ENCODE data around the gene ESRRA. TPM values are rescaled to one million over a fixed set of nuclear protein-coding genes. Genes with fewer than 3 reads are reported as not detected.

The ESRRA gene
- total RNA-seq, 2 experiments from 2014 or later = 18.5 to 21.7 TPM

DNA sequence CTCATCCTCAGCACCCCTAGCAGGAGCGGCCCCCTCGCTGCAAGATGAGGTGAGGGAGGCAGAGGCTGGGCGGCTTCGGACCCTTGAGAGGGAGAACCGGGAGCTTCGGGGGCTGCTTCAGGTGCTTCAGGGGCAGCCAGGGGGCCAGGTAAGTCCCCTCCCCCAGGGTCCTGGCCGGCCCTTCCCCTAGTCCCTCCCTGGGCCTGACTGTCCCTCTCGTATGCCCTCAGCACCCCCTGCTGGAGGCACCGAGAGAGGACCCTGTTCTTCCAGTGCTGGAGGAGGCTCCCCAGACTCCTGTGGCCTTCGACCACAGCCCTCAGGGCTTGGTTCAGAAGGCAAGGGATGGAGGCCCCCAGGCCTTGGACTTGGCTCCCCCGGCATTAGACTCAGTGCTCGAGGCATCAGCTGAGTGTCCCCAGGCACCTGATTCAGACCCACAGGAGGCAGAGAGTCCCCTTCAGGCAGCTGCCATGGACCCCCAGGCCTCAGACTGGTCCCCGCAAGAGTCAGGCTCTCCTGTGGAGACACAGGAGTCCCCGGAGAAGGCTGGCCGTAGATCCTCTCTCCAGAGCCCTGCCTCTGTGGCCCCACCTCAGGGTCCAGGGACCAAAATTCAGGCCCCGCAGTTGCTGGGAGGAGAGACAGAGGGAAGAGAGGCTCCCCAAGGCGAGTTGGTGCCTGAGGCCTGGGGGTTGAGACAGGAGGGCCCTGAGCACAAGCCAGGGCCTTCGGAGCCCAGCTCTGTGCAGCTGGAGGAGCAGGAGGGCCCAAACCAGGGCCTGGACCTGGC, 38.6 kb downstream of the ESRRA start:
- Mint-ChIP-seq H3K27ac (no peak overlapping the region), H3K27me3 (ENCODE audit: low read depth) (no peaks in the 10 kb centered on the region), H3K4me3 (no peak overlapping the region), H3K36me3 (ENCODE audit: low read depth) (peaks cover 20% of the 10 kb centered on the region), H3K9me3 (no peaks in the 10 kb centered on the region), H3K4me1 (ENCODE audit: low read depth) (peaks cover 31% of the 10 kb centered on the region)
- intact Hi-C loops (cut with micrococcal nuclease) = loop anchor here (5.0 kb wide), 1 partner anchor 433 kb away; the partner anchor contains the start of gene SF1
- no peak for DNase-seq
- CTCF ChIA-PET = interaction anchor here (2.0 to 7.1 kb wide), 2 partner anchors 11 to 26 kb away, joined by 4 to 61 read pairs; partner anchors contain the start of genes PRDX5 and TRMT112

DNA sequence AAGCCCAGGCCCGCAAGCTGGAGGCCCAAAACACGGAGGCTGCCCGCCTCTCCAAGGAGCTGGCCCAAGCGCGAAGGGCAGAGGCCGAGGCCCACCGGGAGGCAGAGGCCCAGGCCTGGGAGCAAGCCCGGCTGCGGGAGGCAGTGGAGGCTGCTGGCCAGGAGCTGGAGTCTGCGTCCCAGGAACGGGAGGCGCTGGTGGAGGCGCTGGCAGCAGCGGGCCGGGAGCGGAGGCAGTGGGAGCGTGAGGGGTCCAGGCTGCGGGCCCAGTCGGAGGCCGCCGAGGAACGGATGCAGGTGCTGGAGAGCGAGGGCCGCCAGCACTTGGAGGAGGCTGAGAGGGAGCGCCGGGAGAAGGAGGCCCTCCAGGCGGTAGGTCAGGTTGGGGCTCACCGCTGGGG, 39.5 kb downstream of the ESRRA start:
- DNase-seq = no peak
- Mint-ChIP-seq H3K36me3 (ENCODE audit: low read depth) (peaks cover 16% of the 10 kb centered on the region), H3K27ac (no peak overlapping the region), H3K4me3 (no peak overlapping the region), H3K9me3 (no peaks in the 10 kb centered on the region), H3K27me3 (ENCODE audit: low read depth) (no peaks in the 10 kb centered on the region), H3K4me1 (ENCODE audit: low read depth) (peaks cover 23% of the 10 kb centered on the region)
- intact Hi-C loops (cut with micrococcal nuclease) = loop anchor here (5.0 kb wide), 1 partner anchor 433 kb away; the partner anchor contains the start of gene SF1
- CTCF ChIA-PET = interaction anchor here (0.6 to 7.1 kb wide), 4 partner anchors 10 to 140 kb away, joined by 3 to 61 read pairs (median 6); partner anchors contain the start of genes PRDX5 and TRMT112

DNA sequence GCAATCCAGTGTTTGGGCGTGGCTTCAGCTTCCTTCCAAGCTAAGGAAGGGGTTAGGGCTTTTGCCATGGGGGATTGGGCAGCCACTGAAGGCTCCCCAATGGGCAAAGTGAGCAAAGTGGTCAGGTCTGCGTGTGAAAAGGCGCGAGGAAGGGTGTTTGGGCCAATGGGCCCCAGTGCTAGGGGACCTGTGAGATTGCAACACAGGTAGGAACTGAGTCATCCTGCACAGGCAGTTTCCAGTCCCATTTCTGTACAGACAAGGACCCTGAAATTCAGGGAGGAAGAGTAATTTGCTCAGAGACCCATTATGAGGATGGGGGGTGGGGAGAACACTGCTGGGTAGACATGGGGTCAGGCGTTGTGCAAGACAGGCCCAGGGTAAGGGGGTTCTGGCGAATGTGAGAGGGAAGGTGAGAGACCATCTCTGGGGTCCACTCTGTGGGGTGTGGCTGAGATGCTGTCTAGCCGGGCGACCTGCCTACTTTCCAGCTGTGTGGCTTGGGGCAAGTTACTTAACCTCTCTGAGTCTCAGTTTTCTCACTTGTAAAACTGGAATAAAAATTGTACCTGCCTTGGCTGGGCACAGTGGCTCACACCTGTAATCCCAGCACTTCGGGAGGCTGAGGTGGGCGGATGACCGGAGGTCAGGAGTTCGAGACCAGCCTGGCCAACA, 42.0 kb downstream of the ESRRA start:
- Mint-ChIP-seq H3K4me3 (no peak overlapping the region), H3K9me3 (no peaks in the 10 kb centered on the region), H3K27me3 (ENCODE audit: low read depth) (no peaks in the 10 kb centered on the region), H3K36me3 (ENCODE audit: low read depth) (peaks cover 11% of the 10 kb centered on the region), H3K4me1 (ENCODE audit: low read depth) (peaks cover 5% of the 10 kb centered on the region), H3K27ac (no peak overlapping the region)
- intact Hi-C loops (cut with micrococcal nuclease) = no loop called here
- CTCF ChIA-PET = interaction anchor here (0.9 kb wide), 1 partner anchor 9 kb away, joined by 4 read pairs; no protein-coding TSS in a partner anchor
- DNase-seq = no peak

DNA sequence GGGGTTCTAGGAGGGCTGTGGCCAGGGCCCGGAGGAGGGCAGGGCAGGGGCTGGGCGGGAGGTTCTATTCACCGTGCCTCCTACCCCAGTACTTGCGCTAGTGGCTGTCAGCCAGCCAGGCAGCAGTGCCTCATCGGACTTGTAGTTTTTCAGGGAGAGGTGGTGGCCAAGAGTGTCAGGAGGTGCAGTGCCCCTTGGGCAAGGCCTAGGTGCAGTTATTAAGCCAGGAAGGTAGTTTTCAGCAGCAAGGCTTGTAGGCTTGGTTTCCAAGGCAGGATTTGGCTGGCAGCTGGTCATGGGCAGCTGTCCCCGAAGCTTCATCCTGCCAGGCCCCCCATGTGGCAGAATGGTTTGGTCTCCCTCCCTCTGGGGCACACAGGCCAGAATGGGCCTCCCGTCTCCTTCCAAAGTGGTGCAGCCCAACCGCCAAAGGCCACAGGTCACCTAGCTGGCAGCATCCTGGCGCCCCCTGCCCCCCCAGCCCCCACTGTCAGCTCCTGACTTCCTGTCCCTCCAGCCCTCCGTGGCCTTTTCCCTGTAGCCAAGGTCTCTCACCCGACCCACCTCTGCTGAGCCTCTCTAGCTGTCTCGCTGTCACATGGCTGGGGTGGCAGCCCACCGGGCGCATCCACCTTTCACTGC, 43.2 kb downstream of the ESRRA start:
- Mint-ChIP-seq H3K27me3 (ENCODE audit: low read depth) (no peaks in the 10 kb centered on the region), H3K9me3 (no peaks in the 10 kb centered on the region), H3K4me1 (ENCODE audit: low read depth) (peaks cover 3% of the 10 kb centered on the region), H3K4me3 (no peak overlapping the region), H3K36me3 (ENCODE audit: low read depth) (peaks cover 10% of the 10 kb centered on the region), H3K27ac (no peak overlapping the region)
- DNase-seq = no peak
- CTCF ChIA-PET = interaction anchor here (0.6 to 0.9 kb wide), 2 partner anchors 7 to 44 kb away, joined by 3 to 4 read pairs; no protein-coding TSS in a partner anchor
- intact Hi-C loops (cut with micrococcal nuclease) = no loop called here

DNA sequence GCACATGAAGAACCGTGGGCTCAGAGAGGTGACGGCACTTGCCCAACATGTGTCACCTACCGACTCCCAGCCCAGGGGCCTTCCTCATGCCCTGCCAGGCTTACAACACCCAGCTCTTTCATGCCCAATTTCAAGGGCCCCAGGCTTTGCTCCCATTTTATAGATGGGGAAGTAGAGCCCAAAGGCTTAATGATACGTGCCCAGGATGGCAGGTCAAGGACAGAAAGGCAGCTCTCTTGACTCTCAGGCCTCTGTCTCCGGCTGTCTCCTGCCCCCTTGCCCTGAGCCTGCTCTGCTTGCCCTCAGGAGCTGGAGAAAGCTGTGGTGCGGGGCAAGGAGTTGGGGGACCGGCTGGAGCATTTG, 43.7 kb downstream of the ESRRA start:
- intact Hi-C loops (cut with micrococcal nuclease) = no loop called here
- H3K9me3 Mint-ChIP-seq = no peaks in the 10 kb centered on the region
- peaks cover 3% of the 10 kb centered on the region for H3K4me1 Mint-ChIP-seq (ENCODE audit: low read depth)
- CTCF ChIA-PET = interaction anchor here (0.8 to 0.9 kb wide), 2 partner anchors 11 to 32 kb away, joined by 4 to 5 read pairs; partner anchors contain the start of gene TRMT112
- H3K36me3 Mint-ChIP-seq (ENCODE audit: low read depth) = peaks cover 10% of the 10 kb centered on the region
- H3K4me3 Mint-ChIP-seq = no peak overlapping the region
- no peaks in the 10 kb centered on the region for H3K27me3 Mint-ChIP-seq (ENCODE audit: low read depth)
- no peak overlapping the region for H3K27ac Mint-ChIP-seq
- DNase-seq = no peak

DNA sequence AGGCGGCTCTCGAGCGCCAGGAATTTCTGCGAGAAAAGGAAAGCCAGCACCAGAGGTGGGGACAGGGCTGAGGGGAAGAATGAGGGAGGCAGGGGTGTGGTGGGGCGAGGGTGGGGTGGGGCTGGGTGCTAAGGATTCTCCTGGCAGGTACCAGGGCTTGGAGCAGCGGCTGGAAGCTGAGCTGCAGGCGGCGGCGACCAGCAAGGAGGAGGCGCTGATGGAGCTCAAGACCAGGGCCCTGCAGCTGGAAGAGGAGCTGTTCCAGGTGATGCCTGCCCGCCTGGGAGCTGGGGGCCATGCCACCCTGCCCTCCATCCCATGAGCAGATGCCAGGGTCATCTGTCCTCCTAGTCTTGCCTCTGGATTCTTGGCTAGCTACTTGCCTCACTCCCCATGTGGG, 44.1 kb downstream of the ESRRA start:
- no peak for DNase-seq
- Mint-ChIP-seq H3K9me3 (no peaks in the 10 kb centered on the region), H3K36me3 (ENCODE audit: low read depth) (peaks cover 10% of the 10 kb centered on the region), H3K27me3 (ENCODE audit: low read depth) (no peaks in the 10 kb centered on the region), H3K4me3 (no peak overlapping the region), H3K4me1 (ENCODE audit: low read depth) (peaks cover 3% of the 10 kb centered on the region), H3K27ac (no peak overlapping the region)
- CTCF ChIA-PET = interaction anchor here (0.8 to 0.9 kb wide), 2 partner anchors 10 to 32 kb away, joined by 4 to 5 read pairs; partner anchors contain the start of gene TRMT112
- intact Hi-C loops (cut with micrococcal nuclease) = no loop called here

DNA sequence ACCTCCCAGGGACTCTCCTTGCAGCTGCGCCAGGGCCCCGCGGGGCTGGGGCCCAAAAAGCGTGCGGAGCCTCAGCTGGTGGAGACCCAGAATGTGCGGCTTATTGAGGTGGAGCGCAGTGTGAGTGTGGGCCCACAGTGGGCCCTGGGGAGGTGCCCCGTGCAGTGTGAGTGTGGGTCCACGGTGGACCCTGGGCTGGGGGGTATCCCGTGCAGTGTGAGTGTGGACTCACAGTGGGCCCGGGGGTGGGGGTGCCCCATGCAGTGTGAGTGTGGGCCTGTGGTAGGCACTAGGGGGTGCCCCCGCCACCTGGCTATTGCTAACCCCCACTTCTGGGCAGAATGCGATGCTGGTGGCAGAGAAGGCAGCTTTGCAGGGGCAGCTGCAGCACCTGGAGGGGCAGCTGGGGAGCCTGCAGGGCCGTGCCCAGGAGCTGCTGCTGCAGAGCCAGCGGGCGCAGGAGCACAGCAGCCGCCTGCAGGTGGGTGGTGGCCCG, 45.9 kb downstream of the ESRRA start:
- Mint-ChIP-seq H3K27me3 (ENCODE audit: low read depth) (no peaks in the 10 kb centered on the region), H3K9me3 (no peaks in the 10 kb centered on the region), H3K4me1 (ENCODE audit: low read depth) (peaks cover 5% of the 10 kb centered on the region), H3K27ac (no peak overlapping the region), H3K36me3 (ENCODE audit: low read depth) (peaks cover 4% of the 10 kb centered on the region), H3K4me3 (no peak overlapping the region)
- DNase-seq = no peak
- intact Hi-C loops (cut with micrococcal nuclease) = no loop called here
- CTCF ChIA-PET = no interaction called here

DNA sequence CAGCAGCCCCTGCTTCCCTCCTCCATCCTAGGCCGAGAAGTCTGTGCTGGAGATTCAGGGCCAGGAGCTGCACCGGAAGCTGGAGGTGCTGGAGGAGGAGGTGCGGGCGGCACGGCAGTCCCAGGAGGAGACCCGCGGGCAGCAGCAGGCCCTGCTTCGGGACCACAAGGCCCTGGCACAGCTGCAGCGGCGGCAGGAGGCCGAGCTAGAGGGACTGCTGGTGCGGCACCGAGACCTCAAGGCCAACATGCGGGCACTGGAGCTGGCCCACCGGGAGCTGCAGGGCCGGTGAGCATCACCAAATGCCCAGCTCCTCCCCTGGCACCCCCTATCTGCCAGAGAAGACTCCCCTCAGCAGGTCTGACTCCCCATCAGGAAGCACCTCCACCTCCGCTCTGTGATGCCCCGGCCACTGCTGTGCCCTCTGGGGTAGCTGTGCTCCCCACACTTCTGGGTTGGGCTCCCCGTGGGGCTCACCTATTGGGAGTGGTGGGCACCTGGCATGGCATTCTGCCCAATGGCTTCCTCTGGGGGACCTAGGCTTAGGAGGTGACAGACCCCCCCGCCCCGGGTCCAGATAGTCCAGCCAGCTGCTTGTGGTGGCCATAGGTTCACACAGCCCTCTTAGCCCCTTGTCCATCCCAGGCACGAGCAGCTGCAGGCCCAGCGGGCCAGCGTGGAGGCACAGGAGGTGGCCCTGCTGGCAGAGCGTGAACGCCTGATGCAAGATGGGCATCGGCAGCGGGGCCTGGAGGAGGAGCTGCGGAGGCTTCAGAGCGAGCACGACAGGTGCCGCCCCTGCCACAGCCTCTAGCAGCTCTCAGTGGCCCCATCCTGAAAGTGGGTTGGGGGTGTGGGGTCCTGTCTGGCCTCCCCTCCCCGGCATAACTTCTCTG, 47.0 kb downstream of the ESRRA start:
- peaks cover under 1% of the 10 kb centered on the region for H3K36me3 Mint-ChIP-seq (ENCODE audit: low read depth)
- H3K27me3 Mint-ChIP-seq (ENCODE audit: low read depth) = no peaks in the 10 kb centered on the region
- no peak overlapping the region for H3K27ac Mint-ChIP-seq
- no peaks in the 10 kb centered on the region for H3K9me3 Mint-ChIP-seq
- H3K4me3 Mint-ChIP-seq = no peak overlapping the region
- intact Hi-C loops (cut with micrococcal nuclease) = no loop called here
- CTCF ChIA-PET = interaction anchor here (1.0 to 7.0 kb wide), 4 partner anchors 9 to 97 kb away, joined by 3 to 61 read pairs (median 7); partner anchors contain the start of genes CCDC88B, PRDX5 and TRMT112
- peaks cover 7% of the 10 kb centered on the region for H3K4me1 Mint-ChIP-seq (ENCODE audit: low read depth)
- DNase-seq = no peak

DNA sequence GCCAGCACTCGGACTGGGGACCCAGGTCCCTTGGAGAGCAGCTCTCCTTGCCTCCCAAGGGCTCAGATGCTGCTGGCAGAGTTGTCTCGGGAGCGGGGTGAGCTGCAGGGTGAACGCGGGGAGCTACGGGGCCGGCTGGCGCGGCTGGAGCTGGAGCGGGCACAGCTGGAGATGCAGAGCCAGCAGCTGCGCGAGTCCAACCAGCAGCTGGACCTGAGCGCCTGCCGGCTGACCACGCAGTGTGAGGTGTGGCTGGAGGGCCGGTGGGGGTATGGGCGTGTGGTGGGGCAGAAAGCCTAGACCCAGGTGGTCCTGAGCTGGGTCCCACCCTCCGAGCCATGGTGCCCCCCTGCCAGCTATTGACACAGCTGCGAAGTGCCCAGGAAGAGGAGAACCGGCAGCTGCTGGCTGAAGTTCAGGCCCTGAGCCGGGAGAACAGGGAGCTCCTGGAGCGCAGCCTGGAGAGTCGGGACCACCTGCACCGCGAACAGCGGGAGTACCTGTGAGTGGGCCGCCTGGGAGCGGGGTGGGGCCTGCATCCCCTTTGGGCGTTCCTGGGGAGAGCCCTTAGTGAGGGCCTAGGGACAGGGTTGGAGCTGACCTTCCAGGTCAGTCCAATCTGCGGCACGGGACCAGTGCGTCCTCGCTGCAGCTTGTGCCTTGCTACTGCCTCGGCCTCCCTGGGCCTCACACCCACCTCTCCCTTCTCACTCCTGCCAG, 47.8 kb downstream of the ESRRA start:
- H3K4me1 Mint-ChIP-seq (ENCODE audit: low read depth) = peaks cover 13% of the 10 kb centered on the region
- H3K9me3 Mint-ChIP-seq = no peaks in the 10 kb centered on the region
- no peak overlapping the region for H3K4me3 Mint-ChIP-seq
- CTCF ChIA-PET = interaction anchor here (1.0 to 7.0 kb wide), 4 partner anchors 10 to 96 kb away, joined by 3 to 61 read pairs (median 7); partner anchors contain the start of genes CCDC88B, PRDX5 and TRMT112
- no peak for DNase-seq
- no peak overlapping the region for H3K27ac Mint-ChIP-seq
- no peaks in the 10 kb centered on the region for H3K27me3 Mint-ChIP-seq (ENCODE audit: low read depth)
- intact Hi-C loops (cut with micrococcal nuclease) = no loop called here
- peaks cover 2% of the 10 kb centered on the region for H3K36me3 Mint-ChIP-seq (ENCODE audit: low read depth)

DNA sequence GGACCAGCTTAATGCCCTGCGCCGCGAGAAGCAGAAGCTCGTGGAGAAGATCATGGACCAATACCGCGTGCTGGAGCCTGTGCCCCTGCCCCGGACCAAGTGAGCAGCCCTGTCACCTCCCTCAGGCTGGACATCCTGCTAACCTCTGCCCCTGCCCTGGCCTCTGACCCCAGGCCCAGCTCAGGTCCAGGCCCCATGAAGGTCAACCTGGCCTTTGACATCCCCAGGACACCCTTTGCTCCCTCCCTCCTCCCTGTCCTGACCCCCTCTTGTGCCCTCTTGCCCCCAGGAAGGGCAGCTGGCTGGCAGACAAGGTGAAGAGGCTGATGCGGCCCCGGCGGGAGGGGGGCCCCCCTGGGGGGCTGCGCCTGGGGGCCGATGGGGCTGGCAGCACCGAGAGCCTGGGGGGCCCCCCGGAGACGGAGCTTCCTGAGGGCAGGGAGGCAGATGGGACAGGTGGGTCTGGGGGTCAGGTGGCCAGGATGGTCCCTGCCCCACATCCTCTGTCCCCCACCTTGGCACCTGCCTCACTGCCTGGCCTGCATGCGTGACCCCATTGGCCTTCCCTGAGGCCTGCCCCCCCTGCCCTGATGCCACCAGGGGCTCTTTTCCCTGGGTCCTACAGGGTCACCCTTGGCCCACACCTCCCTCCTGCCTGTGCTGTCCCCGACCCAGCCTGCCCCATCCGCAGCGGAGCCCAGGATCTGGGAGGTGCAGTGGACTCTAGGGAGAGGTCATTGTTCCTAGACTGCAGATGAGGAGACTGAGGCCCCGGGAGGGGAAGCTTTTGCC, 48.6 kb downstream of the ESRRA start:
- H3K9me3 Mint-ChIP-seq = no peaks in the 10 kb centered on the region
- DNase-seq = no peak
- H3K27me3 Mint-ChIP-seq (ENCODE audit: low read depth) = no peaks in the 10 kb centered on the region
- CTCF ChIA-PET = interaction anchor here (1.0 to 7.0 kb wide), 6 partner anchors 11 to 95 kb away, joined by 3 to 61 read pairs (median 8); partner anchors contain the start of genes CCDC88B, PRDX5 and TRMT112
- H3K4me3 Mint-ChIP-seq = no peak overlapping the region
- intact Hi-C loops (cut with micrococcal nuclease) = no loop called here
- peaks cover 2% of the 10 kb centered on the region for H3K36me3 Mint-ChIP-seq (ENCODE audit: low read depth)
- no peak overlapping the region for H3K27ac Mint-ChIP-seq
- H3K4me1 Mint-ChIP-seq (ENCODE audit: low read depth) = peaks cover 16% of the 10 kb centered on the region
